ENCODE data around the gene JMJD1C. TPM values are rescaled to one million over a fixed set of nuclear protein-coding genes. Genes with fewer than 3 reads are reported as not detected.
A peak's percentile ranks its signal among the peaks of the same experiment; 100 is the strongest.

The JMJD1C gene
- total RNA-seq, 6 experiments from 2014 or later = 29.0 to 36.7 (median 32.8) TPM

GRCh38 chr10:63165249-63165648 lies 300.5 kb downstream of the JMJD1C start:
- TF ChIP-seq CTCF (IDR thresholded peaks at IDR 0.05) = no peak
- Mint-ChIP-seq H3K9me3 (no peaks in the 10 kb centered on the region), H3K4me3 (no peak overlapping the region), H3K27ac (no peak overlapping the region), H3K27me3 (ENCODE audit: insufficient read depth) (peaks cover 5% of the 10 kb centered on the region), H3K36me3 (ENCODE audit: low read depth) (peaks cover 4% of the 10 kb centered on the region), H3K4me1 (ENCODE audit: low read depth) (peaks cover 8% of the 10 kb centered on the region; the same call in 1 of the 2 replicates)
- DNase-seq = no peak

- no peak for TF ChIP-seq CTCF (IDR thresholded peaks at IDR 0.05)
Observed at GRCh38 chr10:63164166-63164623, 301.6 kb downstream of the JMJD1C start.

GRCh38 chr10:63161592-63161991 lies 304.2 kb downstream of the JMJD1C start:
- Mint-ChIP-seq H3K36me3 (ENCODE audit: low read depth) (no peaks in the 10 kb centered on the region), H3K27me3 (ENCODE audit: insufficient read depth) (peaks cover 5% of the 10 kb centered on the region), H3K27ac (peak overlapping the region; percentile 4; the same call in 1 of the 2 replicates), H3K9me3 (no peaks in the 10 kb centered on the region), H3K4me1 (ENCODE audit: low read depth) (peaks cover 8% of the 10 kb centered on the region), H3K4me3 (no peak overlapping the region)
- TF ChIP-seq CTCF (IDR thresholded peaks at IDR 0.05) = no peak
- DNase-seq = no peak

More at GRCh38 chr10:63164166-63164623, 301.6 kb downstream of the JMJD1C start:
- no peaks in the 10 kb centered on the region for H3K36me3 Mint-ChIP-seq (ENCODE audit: low read depth)
- H3K4me1 Mint-ChIP-seq (ENCODE audit: low read depth) = 0 out of 2 replicates have a peak, but pooled peaks cover 4% of the 10 kb centered on the region
- H3K4me3 Mint-ChIP-seq = no peak overlapping the region
- peaks cover 5% of the 10 kb centered on the region for H3K27me3 Mint-ChIP-seq (ENCODE audit: insufficient read depth)
- H3K9me3 Mint-ChIP-seq = no peaks in the 10 kb centered on the region
- H3K27ac Mint-ChIP-seq = peak overlapping the region; percentile 46; the same call in 1 of the 2 replicates
- DNase-seq = no peak

- DNase-seq = peak; percentile 77
- peak; percentile 95 for TF ChIP-seq CTCF (IDR thresholded peaks at IDR 0.05)
- Mint-ChIP-seq H3K27ac (no peak overlapping the region), H3K4me3 (no peak overlapping the region), H3K27me3 (ENCODE audit: insufficient read depth) (no peaks in the 10 kb centered on the region; the same call in 1 of the 2 replicates), H3K4me1 (ENCODE audit: low read depth) (peaks cover 27% of the 10 kb centered on the region), H3K9me3 (no peaks in the 10 kb centered on the region), H3K36me3 (ENCODE audit: low read depth) (peaks cover 23% of the 10 kb centered on the region)
Observed at GRCh38 chr10:63157845-63158624, 307.7 kb downstream of the JMJD1C start.

- DNase-seq = no peak
- Mint-ChIP-seq H3K27ac (no peak overlapping the region), H3K36me3 (ENCODE audit: low read depth) (peaks cover 25% of the 10 kb centered on the region), H3K9me3 (no peaks in the 10 kb centered on the region), H3K27me3 (ENCODE audit: insufficient read depth) (no peaks in the 10 kb centered on the region; the same call in 1 of the 2 replicates), H3K4me3 (no peak overlapping the region), H3K4me1 (ENCODE audit: low read depth) (peaks cover 27% of the 10 kb centered on the region)
- TF ChIP-seq CTCF (IDR thresholded peaks at IDR 0.05) = no peak
Observed at GRCh38 chr10:63156236-63156635, 309.5 kb downstream of the JMJD1C start.
